Limb (tissue), 2 donors: ENCODE data around the gene CARNS1.

Source experiments
- DNase-seq, 2 donors: peaks; one replicate each; pipeline ENCODE4 v3.0.0-alpha.2; 2016; ENCODE audit errors: extremely low spot score in 2 of 2

The CARNS1 gene

DNA sequence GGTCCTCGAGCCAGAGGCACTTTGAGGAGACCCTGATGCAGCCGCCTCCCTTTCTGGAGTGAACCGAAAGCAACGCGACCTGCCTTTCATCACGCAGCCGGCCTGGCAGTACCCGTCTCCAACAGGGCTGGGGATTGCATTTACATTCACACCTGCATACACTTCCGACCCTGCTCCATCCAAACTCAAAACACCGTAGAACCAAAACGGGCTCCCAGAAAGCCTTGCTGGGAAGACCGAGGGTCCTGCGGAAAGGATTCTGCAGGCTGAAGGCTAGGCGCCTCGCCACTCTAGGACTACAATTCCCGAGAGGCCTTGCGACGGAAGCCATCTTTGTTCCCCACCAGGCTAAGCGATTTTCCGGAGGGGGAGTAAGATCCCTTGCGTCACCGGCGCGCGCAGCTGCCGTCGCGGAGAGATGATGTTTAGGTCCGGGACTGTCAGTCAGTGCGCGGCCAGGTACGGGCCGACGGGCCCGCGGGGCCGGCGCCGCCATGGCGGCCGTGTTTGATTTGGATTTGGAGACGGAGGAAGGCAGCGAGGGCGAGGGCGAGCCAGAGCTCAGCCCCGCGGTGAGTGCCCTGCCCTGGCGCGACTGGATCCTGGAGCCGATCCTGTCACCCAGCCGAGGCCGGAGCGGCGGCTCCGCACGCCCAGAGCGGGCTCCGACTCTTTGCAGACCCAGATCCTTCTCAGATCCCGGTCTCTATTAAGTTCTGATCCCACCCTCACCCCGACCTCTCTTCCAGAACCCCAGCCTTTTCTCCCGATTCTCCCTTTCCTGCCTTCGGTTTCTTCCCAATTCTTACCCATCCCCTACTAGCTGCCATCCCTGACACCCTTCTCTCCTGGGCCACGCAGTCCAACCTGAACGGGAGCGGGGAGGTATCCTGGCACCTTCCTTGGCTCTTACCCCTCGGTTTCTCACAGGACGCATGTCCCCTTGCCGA is 12.8 kb downstream of the CARNS1 start, which contains the start of gene RPS6KB2:
Gene RPS6KB2 (plus strand): TSS at position 443 of the 950 bp plus-strand sequence. CDS start 52 bp downstream, at position 495.
- peak; percentile 97 to 100 for DNase-seq

DNA sequence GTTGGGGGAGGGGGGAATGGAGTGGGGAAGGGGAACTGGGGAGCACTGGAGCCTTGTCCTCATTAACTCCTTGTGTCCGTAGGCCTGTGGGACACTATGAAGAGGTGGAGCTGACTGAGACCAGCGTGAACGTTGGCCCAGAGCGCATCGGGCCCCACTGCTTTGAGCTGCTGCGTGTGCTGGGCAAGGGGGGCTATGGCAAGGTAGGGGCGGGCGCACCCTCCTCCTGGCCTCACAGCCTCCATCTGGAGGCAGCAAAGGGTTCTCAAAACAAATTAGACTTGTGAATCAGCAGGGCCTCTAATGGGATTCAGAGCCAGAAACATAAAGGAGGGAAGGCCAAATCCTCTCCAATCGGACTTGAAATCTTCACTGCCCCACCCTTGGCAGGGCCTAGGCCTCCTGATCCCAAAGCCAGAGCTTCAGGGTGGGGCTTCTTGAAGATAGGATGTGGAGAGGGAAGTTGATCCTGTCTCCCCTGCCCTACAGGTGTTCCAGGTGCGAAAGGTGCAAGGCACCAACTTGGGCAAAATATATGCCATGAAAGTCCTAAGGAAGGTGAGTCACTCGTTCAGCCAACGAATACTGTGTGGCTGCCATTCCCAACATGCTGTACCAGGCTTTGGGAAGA is 13.7 kb downstream of the CARNS1 start:
- DNase-seq = no peak

DNA sequence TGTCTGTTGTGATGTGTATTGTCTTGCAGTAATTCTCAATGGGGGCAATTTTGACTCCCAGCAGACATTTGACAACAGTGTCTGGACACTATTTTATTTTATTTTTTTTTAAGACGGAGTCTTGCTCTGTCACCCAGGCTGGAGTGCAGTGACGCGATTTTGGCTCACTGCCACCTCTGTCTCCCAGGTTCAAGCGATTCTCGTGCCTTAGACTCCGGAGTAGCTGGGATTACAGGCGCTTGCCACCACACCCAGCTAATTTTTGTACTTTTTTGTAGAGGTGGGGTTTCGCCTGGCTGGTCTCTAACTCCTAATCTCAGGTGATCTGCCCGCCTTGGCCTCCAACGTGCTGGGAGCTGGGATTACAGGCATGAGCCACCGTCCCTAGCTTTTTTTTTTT is 14.2 kb downstream of the CARNS1 start:
- no peak for DNase-seq

DNA sequence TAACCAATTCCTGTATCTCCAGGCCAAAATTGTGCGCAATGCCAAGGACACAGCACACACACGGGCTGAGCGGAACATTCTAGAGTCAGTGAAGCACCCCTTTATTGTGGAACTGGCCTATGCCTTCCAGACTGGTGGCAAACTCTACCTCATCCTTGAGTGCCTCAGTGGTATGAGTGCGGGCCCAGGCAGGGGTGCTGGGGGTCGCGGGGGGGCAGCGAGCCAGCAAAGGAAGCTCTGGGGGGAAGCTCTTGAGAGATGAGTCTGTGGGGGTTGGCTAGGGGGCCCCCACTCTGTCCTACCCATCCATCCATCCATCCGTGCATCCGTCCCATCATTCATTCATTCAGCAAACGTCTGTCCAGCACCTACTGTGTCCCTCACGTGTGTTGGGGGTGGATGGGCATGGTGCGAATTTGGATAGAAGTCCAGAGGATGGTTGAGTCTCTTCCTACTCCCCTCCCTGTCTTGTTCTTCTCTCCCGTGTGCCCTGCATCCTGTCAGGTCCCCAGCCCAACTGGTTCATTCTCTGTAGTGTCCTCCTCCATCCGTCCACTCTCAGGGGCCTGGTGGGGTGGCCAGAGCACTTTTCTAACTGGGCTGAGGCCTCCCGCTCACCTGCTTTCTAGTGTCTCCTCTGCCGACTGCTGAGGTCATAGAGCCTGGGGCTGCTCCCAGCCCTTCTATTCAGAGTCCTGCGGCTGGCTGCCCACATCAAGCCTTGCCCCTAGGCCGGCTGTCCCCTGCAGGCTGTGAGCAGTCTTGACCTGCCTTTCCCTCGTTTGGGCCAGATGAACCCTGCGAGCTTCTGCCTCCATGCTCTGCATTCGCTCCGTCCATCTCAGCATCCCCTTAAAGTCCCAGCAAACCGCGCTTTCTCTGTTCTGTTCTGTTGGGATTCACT is 16.1 kb downstream of the CARNS1 start:
- no peak for DNase-seq

DNA sequence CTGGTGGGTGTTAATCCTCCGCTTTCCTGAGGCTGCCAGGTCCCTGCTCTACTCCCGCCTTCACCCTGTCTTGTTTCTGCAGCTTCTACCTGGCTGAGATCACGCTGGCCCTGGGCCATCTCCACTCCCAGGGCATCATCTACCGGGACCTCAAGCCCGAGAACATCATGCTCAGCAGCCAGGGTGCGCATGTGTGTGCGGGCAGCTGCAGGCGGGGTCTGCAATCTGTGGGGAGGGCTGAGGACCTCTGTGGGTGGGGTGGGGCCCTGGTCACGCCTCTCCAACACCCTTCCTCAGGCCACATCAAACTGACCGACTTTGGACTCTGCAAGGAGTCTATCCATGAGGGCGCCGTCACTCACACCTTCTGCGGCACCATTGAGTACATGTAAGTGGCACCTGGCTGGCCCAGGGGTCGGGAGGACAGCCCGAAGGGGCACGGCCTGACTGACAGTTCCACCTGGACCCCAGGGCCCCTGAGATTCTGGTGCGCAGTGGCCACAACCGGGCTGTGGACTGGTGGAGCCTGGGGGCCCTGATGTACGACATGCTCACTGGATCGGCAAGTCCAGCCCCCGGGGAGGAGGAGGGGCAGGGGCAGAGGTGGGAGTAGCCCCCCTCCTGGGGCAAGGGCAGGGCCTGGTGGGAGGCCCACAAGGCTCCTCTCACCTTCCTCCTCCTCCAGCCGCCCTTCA is 17.3 kb downstream of the CARNS1 start:
- no peak for DNase-seq

DNA sequence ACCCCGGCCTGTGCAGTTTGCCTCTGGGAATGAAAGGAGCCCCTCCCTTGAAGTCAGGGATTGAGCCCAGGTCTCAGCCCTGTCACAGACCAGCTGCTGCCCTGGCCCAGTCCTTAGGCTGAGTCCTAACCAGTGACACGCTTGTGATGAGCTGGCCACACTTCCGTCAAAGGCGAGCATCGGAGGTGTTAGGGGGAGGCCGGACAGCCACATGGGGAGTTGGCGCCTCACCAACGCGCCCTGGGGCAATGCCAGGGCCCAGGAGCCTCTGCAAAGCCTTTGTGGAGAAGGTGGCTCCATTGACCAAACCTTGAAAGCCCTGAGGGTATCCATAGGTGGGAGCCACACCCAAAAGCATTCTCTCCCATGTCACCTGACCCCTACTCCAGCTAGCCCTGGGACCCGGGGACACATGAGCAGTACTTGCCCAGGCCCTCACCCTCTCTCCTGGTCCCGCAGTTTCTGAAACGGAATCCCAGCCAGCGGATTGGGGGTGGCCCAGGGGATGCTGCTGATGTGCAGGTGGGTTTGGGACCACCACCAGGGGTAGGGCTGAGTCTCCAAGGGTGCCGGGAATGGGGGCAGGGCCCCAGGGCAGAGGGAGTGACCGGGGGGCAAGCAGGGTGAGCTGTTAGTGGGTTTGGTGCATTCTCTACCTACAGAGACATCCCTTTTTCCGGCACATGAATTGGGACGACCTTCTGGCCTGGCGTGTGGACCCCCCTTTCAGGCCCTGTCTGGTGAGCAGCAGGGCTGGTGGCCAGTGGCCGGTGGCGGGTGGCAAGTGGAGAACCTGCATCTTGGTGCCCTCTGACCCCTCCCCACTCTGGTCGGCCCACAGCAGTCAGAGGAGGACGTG is 18.3 kb downstream of the CARNS1 start:
- DNase-seq = no peak

DNA sequence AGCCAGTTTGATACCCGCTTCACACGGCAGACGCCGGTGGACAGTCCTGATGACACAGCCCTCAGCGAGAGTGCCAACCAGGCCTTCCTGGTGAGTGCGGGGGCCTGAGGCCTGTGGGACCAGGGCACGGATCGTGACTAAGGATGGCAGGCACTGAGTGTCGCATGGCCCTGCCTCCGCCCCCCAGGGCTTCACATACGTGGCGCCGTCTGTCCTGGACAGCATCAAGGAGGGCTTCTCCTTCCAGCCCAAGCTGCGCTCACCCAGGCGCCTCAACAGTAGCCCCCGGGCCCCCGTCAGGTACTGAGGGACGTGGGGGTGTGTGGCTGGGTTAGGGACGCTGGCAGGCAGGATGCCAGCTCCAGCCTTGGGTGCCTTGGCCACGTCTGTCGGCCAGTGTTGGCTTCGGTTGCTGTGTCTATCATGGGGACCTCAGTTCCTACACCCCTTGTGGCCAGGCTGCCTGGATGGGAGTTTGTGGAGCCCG is 19.0 kb downstream of the CARNS1 start:
- DNase-seq = no peak

DNA sequence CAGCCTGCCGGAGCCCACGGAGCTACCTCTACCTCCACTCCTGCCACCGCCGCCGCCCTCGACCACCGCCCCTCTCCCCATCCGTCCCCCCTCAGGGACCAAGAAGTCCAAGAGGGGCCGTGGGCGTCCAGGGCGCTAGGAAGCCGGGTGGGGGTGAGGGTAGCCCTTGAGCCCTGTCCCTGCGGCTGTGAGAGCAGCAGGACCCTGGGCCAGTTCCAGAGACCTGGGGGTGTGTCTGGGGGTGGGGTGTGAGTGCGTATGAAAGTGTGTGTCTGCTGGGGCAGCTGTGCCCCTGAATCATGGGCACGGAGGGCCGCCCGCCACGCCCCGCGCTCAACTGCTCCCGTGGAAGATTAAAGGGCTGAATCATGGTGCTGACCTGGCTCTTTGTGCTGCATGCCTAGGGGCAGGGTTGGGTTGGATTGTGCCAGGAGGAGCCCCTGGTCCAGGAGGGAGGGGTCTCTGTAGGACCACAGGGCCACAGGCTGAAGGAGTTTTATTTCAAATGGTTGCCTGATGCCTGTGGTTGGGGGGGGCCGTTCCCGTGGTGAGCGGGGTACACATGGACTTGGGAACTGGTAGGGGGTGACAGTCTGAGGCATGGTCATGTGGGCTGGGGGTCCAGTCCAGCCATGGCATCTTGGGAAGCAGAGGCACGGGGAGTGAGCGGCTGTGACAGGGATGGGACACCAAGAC is 19.7 kb downstream of the CARNS1 start:
- DNase-seq = no peak

DNA sequence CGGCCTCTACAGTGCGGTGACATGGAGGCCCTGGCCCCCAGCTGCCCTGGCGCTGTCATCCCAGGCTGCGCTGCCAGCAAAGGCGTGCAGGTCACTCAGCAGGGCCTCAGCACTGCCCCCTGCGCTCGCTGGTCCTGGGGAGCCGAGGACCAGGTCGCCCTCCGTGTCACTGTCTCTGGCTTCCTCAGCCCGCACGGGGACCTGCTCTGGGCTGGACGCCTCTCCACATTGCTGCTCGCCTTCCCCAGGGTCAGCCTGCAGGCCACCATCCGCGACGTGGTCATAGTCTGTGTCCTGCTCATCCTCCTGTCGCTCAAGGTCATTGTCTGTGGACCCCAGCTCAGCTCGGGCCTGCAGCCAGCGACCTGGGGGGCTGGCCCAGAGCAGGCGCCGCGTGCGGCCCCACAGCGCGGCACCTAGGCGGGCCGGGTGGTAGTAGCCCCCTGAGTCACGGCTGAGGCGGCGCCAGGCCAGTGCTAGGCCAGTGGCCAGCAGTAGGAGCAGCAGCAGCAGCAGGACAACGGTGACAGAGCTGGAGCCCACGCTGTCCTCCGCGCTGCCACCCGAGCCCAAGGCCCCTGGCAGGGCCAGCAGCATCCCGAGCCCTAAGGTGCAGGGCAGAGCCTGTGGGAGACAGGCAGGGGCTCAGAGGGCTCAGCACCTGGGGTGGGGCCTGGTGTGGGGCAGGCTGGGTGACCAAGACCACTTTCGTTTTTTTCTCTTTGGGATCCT is 20.4 kb downstream of the CARNS1 start:
- no peak for DNase-seq

DNA sequence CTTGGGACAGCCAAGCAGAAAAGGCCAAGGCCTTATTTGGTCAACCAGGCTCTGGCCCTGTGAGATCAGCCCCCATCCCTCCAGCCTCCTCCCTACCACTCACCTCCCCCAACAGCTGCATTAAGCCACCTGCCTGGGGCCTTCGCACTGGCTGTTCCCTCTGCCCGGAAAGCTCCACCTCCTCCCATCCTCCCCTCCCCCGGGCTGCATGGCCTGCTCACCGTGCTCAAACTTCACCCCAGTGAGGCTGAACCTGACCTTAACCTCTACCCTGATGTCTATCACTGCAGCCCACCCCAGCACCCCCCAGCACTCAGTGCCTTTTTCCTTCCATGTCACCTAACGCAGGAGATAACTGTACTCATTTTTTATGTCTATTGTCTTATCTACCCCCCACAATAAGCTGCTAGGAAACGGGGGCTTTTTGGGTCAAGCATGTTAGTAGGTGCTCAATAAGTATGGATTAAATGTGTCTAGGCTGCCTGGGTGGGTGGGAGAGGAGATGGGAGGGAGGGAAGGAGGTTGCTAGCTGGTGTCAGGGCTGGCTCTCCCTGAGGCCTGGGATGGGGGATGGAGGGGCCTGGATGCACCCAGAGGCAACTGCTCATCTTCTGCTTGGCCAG is 21.1 kb downstream of the CARNS1 start:
- no peak for DNase-seq

DNA sequence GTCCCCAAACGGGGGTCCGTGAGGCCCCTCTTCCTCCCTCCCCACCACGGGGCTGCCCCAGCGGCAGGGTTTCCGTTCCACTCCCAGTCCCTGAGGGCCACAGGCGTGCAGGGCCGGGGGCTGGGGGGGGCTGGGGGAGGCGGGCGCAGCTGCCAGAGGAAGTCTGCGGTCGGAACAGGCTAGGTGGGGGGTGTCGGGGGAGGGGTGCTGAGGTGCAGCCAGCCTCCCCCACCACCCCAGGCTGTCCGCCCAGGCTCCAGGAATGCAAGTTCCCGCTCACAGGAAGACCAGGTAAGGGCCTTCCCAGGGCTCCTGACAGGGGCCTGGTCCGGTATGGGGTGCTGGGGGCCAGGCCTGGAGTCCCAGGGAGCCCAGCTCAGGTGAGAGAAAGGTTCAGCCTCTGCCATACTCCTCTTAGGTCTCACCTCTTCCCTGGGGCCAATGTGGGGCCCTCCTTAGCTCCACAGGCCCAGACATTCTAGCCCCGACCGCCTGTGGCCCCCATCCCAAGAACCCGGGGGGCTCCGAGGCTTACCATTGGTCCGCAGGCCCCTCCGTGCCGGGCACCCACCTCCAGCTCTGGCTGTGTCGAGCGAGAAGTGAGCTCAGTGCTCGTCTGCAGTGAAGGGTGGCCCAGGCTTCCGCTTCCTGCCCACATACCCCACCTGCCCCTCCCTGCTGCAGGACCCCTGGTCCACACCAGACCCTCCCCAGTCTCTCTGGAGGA is 21.8 kb downstream of the CARNS1 start, which contains the start of gene PTPRCAP:
Gene PTPRCAP (minus strand): TSS at position 601 of the 727 bp plus-strand sequence. CDS start 63 bp downstream, at position 538.
- peak in 1 of 2 donors; percentile 51 for DNase-seq

DNA sequence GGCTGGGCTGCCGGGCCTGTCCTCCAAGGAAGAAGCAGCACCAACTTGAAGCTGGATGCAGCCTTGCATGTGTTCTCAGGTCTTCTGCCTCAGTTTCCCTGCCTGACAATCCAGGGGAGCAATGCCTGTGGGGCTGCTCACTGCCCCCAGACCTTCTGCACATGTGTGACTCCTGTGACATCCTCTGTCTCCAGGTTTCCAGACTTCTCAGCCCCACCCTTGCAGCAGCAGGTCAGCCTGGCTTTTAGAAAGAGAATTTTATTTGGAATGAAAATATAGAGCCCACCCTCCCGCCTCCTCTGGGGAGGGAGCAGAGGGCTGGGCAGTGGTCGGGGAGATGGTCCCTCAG is 22.3 kb downstream of the CARNS1 start:
- DNase-seq = no peak

DNA sequence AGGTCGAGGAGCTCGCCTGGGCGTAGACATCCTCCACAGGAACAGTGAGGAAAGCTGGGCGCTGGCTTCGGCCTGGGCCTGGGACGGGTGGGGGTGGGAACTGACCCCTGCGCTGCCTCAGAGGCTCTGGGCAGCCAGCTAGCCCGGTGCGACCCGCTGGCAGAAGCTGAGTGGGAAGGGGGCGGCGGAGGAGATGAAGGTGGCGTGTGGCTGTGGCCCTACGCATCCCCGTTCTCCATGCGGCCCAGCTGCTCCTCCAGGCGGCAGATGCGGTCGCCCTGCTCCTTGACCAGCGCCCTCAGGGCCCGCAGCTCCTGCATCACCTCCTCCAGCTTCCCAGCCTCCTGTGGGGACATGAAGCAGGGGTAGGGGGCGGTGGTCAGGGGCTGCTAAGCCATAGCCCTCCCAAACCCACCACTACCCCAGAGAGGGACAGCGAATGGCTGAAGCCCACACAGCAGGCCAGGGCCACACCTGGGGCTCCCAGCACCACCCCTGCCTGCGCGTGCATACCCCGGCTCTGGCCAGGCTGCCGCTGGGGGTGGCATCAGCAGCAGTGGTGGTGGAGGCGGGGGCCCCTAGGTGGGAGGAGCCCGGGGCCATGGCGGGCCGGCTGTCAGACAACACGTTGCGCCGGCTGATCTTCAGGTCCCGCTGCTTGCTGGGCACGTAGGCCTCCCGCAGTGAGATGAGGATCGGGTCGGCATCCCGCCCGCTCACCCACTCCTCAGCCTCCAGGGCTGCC is 22.9 kb downstream of the CARNS1 start:
- no peak for DNase-seq

DNA sequence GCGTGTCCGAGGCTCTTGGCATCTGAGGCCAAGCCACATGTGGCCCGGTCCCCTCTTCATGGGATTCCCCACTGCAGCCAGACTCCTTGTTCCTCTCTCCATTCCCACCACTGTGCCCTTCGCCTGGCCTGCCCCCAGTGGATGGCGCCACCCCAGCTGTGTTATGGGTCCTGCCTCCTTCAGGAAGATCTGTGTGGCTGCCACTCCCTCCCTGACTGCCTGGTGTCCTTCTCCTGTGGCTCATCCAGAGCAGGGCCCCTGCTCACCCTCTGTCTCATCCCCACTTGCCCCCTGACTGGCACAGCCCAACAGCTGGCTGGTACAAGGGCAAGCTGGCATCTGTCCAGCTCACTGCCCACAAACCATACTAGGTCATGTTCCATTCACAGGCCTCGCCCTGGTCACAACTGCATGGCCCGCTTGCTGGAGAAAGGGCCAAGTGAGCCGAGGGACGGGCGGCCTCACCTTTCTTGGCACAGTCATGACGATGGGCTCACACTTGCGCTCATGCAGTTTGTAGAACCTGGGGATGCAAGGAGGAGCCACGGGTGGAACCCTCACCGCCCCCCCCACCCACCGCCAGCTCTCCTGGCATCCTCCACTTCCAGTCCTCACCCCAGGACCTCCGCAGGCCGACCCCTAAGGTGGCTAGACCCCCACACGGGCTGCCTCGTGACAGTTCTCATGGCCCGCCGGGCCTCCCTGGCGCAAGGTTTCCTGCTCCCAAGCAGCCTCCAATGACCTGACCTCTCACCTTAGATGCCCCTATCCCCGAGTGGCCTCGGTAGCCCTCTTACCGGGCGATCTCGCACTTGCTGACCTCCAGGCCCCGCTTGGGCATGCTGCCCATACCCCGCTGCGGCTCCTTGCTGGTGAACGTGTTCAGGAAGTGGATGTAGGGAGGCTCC is 24.1 kb downstream of the CARNS1 start:
- DNase-seq = peak in 1 of 2 donors; percentile 34

DNA sequence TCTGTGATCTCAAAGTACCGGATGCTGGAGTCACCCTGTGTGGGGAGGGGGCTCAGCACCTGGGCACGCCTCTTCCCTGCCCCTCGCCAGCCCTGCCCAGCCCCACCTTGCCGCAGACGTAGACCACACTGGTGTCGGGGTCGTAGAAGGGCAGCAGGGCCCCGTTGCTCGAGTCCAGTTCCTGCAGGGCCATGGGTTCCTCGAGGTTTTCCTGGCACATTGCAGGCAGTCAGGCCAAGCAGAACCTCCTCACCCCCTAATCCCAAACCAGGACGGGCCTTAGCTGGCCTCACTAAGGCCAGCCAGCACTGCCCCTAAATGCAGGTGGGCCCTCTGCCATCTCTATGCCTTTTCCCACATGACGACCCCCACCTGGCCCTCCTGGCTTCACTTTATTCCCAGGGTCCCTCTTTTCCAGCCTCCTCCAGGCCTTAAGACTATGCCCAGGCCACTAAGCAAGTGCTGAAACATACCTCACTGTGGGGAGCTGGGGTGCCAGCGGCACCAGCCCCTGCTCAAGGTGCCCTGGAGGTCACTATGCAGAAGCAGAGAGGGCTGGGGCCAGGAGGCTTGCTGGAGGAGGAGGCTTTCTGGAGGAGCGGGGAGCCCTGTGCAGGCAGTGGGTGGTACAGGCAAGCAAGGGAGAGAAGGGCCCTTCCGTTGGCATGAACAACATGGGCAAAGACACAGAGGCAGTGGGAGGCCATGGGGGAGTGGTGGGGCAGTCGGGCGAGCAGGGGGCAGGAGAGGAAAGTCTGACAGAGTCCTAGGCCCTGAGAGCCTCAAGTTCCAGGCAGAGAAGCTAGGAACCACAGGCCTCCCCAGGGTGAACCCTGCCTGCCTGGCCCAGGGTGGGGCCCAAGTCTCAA is 25.0 kb downstream of the CARNS1 start:
- no peak for DNase-seq
